22Rv1 (cell line): ENCODE measurements around the gene LAMA3.

Source experiments
- H3K27ac ChIP-seq: fragments of 450-650 bp; 2 replicates; pipeline ENCODE4 v1.5.1; 2017
- ZFX ChIP-seq: fragments of 450-650 bp; IDR thresholded peaks from 2 replicates; pipeline ENCODE4 v1.6.1; 2017; ENCODE audit warnings: antibody characterized with exemption, borderline replicate concordance
- TF ChIP-seq, protein P1 (sequence below): fragments of 450-650 bp; IDR thresholded peaks from 2 replicates; pipeline ENCODE4 v1.5.1; 2017; ENCODE audit warnings: mild to moderate bottlenecking

LAMA3 gene

DNA sequence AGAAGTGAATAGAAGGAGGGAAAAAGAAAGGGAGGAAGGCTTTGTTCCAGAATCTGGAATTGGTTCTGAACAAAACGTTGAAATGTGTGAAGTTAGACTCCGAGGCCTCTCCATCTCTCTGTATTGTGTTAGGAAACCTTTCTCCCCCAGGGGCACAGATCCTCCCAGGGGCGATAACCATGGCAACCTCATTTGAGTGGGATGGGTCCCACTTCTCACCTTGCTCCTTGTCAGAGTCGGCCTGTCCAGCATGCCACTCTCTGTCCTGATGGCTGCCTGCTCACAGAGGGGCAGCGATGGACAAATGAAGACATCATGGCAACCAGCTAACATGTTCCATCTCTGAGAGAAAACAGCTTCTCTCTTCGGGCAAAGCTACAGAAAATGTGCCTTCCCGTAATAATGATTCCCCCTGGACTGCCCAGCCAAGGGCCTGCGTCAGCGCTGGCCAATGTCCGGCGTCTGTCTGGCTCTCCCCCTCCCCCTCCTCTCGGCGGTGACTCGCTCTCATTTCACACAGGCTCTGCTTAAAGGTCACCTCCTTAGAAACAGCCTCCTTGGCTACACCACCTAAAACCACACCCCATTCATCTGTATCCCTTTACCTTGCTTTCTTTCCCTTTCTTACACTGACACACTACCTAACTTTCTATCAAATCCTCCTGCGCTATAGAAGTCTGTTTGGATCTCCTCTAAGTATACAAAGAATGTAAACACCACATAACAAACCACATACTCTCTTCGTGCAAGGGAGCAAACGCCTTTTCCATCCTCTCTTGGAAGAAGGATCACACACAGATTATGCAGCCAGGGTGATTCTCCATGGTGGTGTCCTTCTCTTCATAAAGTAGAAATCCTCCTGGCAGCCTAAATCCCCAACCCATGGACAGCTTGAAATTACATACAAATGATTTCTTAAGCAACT, 293.2 kb downstream of the LAMA3 start:
- H3K27ac ChIP-seq: no peak overlapping the region
- TF ChIP-seq, protein P1, sequence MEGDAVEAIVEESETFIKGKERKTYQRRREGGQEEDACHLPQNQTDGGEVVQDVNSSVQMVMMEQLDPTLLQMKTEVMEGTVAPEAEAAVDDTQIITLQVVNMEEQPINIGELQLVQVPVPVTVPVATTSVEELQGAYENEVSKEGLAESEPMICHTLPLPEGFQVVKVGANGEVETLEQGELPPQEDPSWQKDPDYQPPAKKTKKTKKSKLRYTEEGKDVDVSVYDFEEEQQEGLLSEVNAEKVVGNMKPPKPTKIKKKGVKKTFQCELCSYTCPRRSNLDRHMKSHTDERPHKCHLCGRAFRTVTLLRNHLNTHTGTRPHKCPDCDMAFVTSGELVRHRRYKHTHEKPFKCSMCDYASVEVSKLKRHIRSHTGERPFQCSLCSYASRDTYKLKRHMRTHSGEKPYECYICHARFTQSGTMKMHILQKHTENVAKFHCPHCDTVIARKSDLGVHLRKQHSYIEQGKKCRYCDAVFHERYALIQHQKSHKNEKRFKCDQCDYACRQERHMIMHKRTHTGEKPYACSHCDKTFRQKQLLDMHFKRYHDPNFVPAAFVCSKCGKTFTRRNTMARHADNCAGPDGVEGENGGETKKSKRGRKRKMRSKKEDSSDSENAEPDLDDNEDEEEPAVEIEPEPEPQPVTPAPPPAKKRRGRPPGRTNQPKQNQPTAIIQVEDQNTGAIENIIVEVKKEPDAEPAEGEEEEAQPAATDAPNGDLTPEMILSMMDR: no peak
- no peak for TF ChIP-seq ZFX

DNA sequence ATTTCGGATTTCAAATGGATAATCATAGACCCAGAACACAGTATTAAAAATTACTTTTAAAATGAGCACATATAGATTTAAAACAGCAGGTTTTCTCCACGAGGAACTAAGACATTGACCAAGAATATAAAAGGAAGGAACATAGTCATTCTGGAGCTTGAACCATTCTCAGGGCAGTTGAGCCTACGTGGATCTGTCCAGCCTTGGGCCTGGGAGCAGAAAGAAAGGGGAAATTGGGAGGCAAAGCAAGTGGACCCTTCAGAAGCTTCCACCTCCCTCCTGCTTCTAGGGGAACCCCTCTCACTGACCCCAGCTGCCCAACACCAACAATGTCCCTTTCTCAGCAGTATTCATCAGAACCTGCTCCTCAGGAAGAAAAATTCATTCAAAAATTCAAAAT, 293.9 kb downstream of the LAMA3 start:
- H3K27ac ChIP-seq: no peak overlapping the region
- TF ChIP-seq, protein P1: no peak
- no peak for TF ChIP-seq ZFX

DNA sequence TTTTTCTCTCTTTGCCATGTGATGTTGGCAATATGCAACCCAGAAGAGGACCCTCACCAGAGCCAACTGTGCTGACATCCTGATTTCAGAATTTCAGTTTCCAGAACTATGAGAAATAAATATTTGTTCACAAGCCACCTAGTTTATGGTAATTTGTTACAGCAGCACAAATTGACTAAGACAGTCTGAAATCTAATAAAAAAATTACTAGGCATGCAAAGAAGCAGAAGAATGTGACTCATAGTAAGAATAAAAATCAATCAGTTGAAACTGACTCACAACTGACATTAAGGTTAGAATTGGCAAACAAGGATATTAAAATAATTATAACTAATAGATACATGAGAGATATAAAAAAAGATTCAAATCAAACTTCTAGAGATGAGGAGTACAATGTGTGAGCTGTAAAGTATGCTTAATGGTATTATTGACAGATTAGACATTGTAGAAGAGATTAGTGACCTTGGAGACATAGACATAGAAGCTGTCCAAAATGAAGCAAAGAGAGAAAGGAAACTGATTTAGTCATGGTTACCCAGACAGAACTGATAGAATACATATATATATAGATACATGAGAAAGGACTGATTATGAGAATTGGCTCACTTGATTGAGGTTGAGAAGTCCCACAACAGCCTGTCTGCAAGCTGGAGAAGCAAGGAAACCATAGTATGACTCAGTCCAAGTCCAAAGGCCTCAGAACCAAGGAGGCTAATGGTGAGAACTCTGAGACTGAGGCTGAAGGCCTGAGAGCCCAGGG, 297.5 kb downstream of the LAMA3 start:
- no peak for TF ChIP-seq ZFX
- TF ChIP-seq, protein P1: no peak
- H3K27ac ChIP-seq: no peak overlapping the region

DNA sequence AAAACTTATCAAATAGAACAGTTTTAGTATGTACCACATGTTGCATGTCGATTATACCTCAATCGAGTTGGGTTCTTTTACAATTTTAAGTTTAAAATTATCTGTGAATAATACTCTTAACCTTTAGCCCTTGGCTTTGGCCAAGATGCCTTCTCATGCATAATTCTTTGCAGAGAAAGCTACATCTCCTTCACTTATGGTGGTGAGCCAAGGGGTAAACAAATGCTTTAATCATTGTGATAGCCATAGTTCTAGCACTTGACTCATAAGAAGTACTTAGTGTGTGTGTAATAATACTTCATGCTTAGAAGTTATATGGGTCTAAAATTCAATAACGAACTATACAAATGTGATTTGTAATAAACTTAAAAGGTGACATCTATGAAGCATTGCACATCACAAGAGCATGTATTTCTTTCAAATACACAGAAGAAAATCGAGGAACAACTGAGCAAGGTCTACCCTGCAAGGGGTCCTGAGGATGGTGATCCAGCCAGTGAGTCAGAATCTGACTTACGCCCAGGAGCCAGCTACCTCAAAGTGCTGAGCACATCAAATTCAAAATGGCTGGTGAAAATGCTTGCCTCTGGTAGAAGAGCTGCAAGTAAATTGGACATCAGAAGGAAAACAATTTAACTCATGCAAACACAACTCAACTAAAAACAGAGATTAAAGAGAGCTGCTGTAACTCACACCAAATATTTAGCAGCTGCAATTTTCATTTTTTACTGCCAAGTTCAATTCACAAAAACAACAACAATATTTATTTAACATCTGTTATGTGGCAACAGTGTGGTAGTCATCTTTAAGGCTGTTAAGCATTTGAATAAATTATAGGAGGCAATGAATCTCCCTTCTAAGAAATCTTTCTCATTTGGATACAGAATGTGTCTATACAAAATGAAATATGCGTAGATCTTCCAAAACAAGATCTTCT, 301.5 kb downstream of the LAMA3 start:
- no peak overlapping the region for H3K27ac ChIP-seq

DNA sequence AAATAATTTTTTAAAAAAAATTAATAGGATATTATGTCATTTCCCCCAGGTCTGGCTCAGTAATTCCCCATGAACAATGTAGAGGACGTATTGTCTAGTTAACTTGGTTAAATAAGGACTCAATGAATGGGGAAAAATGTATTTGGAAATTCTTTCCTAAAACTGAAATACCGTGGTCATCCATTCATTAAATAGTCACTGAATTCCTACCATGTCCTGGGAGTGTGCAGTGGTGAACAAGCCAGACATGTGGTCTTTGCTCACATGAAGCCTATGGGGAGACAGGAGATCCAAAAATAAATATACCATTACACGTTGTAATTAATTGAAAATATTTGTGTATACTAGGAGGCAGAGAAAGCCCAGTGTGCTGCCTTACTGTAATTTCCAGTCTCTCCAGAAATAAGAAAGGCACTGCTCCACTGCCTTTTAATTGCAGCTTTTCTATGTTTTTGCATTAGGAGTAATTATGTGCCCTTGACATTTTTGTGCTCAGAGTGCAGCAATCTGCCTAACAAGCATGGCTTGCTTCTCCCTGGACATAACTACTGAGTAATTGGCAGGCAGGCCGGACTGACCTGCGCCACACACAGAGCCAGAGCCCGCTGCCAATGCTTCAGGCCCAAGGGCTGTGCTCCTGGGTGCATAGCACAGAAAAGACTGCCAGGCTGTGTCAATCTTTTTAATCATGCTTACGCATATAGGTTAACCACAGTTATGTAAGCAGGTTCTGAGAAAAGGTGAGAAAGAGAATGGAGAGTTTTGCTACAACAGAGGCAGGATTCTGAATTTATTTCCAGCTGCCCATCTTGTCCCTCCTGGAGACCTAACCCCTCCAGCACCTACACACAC, 303.1 kb downstream of the LAMA3 start:
- TF ChIP-seq, protein P1: no peak
- no peak for TF ChIP-seq ZFX
- H3K27ac ChIP-seq: no peak overlapping the region

More for the DNA sequence above, 301.5 kb downstream of the LAMA3 start:
- TF ChIP-seq, protein P1: no peak
- no peak for TF ChIP-seq ZFX

DNA sequence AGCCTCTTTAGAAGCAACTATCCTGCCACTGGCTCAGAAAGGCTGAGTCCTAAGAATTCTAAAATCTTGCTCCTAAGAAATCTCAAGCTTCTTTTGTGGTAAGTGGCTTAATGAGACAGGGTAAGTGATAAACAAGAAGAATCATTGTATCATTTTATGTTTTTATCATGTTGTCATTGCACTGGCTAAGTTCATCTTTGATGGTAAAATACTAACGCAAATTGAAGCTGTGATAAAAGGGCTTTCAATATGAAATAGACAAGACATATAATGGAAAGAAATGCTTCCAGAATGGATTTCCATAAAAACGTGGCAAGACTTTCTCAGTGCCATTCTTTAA, 303.7 kb downstream of the LAMA3 start:
- no peak overlapping the region for H3K27ac ChIP-seq
- no peak for TF ChIP-seq ZFX
- TF ChIP-seq, protein P1: no peak
